ENCODE data around the gene TPPP.

DNA sequence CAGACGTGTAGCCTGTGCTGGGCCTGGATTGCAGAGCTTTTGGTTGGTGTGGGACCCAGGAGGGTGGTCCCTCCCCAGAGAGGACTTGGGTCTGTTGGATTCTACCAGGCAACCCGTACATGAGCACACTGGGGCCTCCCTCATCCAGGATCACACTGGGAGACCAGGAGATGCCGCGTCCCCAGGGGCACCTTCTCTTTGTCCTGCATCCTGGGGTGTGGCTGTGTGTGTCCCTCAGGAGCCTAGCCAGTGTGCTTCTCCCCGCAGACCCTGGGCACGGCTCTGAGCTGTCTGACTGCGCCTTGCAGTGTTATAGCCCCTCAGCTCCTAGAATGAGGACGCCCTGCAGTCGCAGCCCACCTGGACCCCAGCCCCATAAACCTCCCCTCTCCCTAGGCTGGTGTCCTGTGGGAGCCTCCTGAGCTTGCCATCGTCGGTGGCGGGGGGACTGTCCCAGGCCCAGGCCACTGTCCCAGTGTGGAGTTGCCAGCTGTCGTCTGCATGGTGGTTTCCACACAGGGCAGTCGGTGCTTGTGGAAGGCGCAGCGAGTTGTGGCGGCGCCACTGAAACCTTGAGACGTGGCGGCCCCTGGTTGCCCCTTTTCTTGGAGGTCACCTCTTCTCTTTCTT lies 53.5 kb downstream of the TPPP start:
- TF ChIP-seq, protein P1, sequence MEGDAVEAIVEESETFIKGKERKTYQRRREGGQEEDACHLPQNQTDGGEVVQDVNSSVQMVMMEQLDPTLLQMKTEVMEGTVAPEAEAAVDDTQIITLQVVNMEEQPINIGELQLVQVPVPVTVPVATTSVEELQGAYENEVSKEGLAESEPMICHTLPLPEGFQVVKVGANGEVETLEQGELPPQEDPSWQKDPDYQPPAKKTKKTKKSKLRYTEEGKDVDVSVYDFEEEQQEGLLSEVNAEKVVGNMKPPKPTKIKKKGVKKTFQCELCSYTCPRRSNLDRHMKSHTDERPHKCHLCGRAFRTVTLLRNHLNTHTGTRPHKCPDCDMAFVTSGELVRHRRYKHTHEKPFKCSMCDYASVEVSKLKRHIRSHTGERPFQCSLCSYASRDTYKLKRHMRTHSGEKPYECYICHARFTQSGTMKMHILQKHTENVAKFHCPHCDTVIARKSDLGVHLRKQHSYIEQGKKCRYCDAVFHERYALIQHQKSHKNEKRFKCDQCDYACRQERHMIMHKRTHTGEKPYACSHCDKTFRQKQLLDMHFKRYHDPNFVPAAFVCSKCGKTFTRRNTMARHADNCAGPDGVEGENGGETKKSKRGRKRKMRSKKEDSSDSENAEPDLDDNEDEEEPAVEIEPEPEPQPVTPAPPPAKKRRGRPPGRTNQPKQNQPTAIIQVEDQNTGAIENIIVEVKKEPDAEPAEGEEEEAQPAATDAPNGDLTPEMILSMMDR (conservative IDR thresholded peaks at IDR 0.05; ENCODE audit: low read length), result no peak
- TF ChIP-seq EZH2phosphoT487 (IDR thresholded peaks at IDR 0.05; ENCODE audit: borderline replicate concordance), result no peak

Data from Loucy (cell line).